Parathyroid adenoma (tissue), 2 donors: ENCODE data around the gene MAT2A.

ENCODE experiments used
- H2AFZ ChIP-seq: fragments of 300-600 bp; sonication (generic); one replicate; pipeline ENCODE4 v1.7.0; 2017; ENCODE audit warnings: antibody characterized with exemption, mild to moderate bottlenecking
- H3K27ac ChIP-seq: fragments of 300-600 bp; sonication (generic); one replicate; pipeline ENCODE4 v1.7.0; 2017
- H3K27me3 ChIP-seq: fragments of 300-600 bp; sonication (generic); one replicate; pipeline ENCODE4 v1.7.0; 2017; ENCODE audit warnings: low read length; ENCODE audit not compliant: control insufficient read depth, insufficient read depth
- H3K36me3 ChIP-seq: fragments of 300-600 bp; sonication (generic); one replicate; pipeline ENCODE4 v1.7.0; 2017; ENCODE audit warnings: low read length; ENCODE audit not compliant: control insufficient read depth, insufficient read depth
- H3K4me1 ChIP-seq: fragments of 300-600 bp; sonication (generic); one replicate; pipeline ENCODE4 v1.7.0; 2017; ENCODE audit warnings: control low read depth
- H3K4me2 ChIP-seq: fragments of 300-600 bp; sonication (generic); one replicate; pipeline ENCODE4 v1.7.0; 2017; ENCODE audit warnings: low read length
- H3K4me3 ChIP-seq: fragments of 300-600 bp; sonication (generic); one replicate; pipeline ENCODE4 v1.7.0; 2017; ENCODE audit warnings: low read depth, low read length
- H3K79me2 ChIP-seq: fragments of 300-600 bp; sonication (generic); one replicate; pipeline ENCODE4 v1.7.0; 2017; ENCODE audit warnings: control low read depth
- H3K9ac ChIP-seq: fragments of 300-600 bp; sonication (generic); one replicate; pipeline ENCODE4 v1.7.0; 2017; ENCODE audit warnings: mild to moderate bottlenecking
- H3K9me3 ChIP-seq: fragments of 300-600 bp; sonication (generic); one replicate; pipeline ENCODE4 v1.7.0; 2017; ENCODE audit warnings: low read length; ENCODE audit not compliant: control insufficient read depth
- CTCF ChIP-seq: fragments of 300-600 bp; sonication (generic); IDR thresholded peaks from one replicate; pipeline ENCODE4 v1.7.0; 2017; ENCODE audit warnings: antibody characterized with exemption, mild to moderate bottlenecking
- donor health status: primary hyperparathyroidism.

The MAT2A gene

GRCh38 chr2:85501248-85501647, 37.7 kb upstream of the MAT2A start:
- TF ChIP-seq CTCF, result no peak
- no peak overlapping the region for H2AFZ ChIP-seq

GRCh38 chr2:85502720-85503119, 36.2 kb upstream of the MAT2A start:
- H3K9ac ChIP-seq, result no peak overlapping the region
- H3K79me2 ChIP-seq, result no peaks in the 10 kb centered on the region
- H3K27ac ChIP-seq, result no peak overlapping the region
- TF ChIP-seq CTCF, result no peak
- H3K4me2 ChIP-seq, result no peak overlapping the region
- H3K4me3 ChIP-seq, result no peak overlapping the region
- no peaks in the 10 kb centered on the region for H3K27me3 ChIP-seq
- H3K9me3 ChIP-seq, result no peaks in the 10 kb centered on the region
- no peaks in the 10 kb centered on the region for H3K4me1 ChIP-seq
- no peaks in the 10 kb centered on the region for H3K36me3 ChIP-seq
- H2AFZ ChIP-seq, result no peak overlapping the region

More at GRCh38 chr2:85501248-85501647, 37.7 kb upstream of the MAT2A start:
- Histone ChIP-seq H3K27ac (no peak overlapping the region), H3K4me2 (no peak overlapping the region), H3K79me2 (no peaks in the 10 kb centered on the region), H3K4me3 (no peak overlapping the region), H3K9ac (no peak overlapping the region), H3K4me1 (no peaks in the 10 kb centered on the region), H3K36me3 (no peaks in the 10 kb centered on the region), H3K9me3 (no peaks in the 10 kb centered on the region), H3K27me3 (no peaks in the 10 kb centered on the region)

GRCh38 chr2:85503168-85503850, 35.7 kb upstream of the MAT2A start:
- Histone ChIP-seq H3K79me2 (no peaks in the 10 kb centered on the region), H3K27ac (no peak overlapping the region), H3K4me3 (no peak overlapping the region), H3K36me3 (no peaks in the 10 kb centered on the region), H3K27me3 (no peaks in the 10 kb centered on the region), H3K4me1 (no peaks in the 10 kb centered on the region), H2AFZ (no peak overlapping the region), H3K4me2 (no peak overlapping the region), H3K9ac (no peak overlapping the region), H3K9me3 (no peaks in the 10 kb centered on the region)
- TF ChIP-seq CTCF, result peak; percentile 13

GRCh38 chr2:85503851-85504777, 34.9 kb upstream of the MAT2A start:
- Histone ChIP-seq H3K27ac (no peak overlapping the region), H3K9ac (no peak overlapping the region), H3K27me3 (no peaks in the 10 kb centered on the region), H3K4me2 (no peak overlapping the region), H3K9me3 (no peaks in the 10 kb centered on the region), H3K36me3 (no peaks in the 10 kb centered on the region), H3K79me2 (no peaks in the 10 kb centered on the region), H3K4me3 (no peak overlapping the region), H2AFZ (no peak overlapping the region), H3K4me1 (no peaks in the 10 kb centered on the region)
- TF ChIP-seq CTCF, result no peak
